OCI-LY7 (cell line): ENCODE data around the gene RPL22. TPM values are rescaled to one million over a fixed set of nuclear protein-coding genes. Genes with fewer than 3 reads are reported as not detected.

Experiments
- BruUV-seq: library from RNA; stranded (reverse); fragments of 400-500 nt; replicated peaks from 2 replicates; lab custom pipeline; 2021; lab: Mats Ljungman, UMichigan
- CTCF ChIA-PET: fragments of 300-600 bp; sonication (Branson Sonifier 250); formaldehyde crosslinking; loops from one replicate; lab custom pipeline; 2022; ENCODE audit warnings: antibody characterized with exemption; ENCODE audit not compliant: unreplicated experiment; lab: Charles Lee
- POLR2A ChIA-PET: fragments of 300-600 bp; sonication (Branson Sonifier 250); formaldehyde crosslinking; loops from one replicate; lab custom pipeline; 2022; ENCODE audit warnings: antibody characterized with exemption; lab: Charles Lee
- DNase-seq: peaks from one replicate; pipeline ENCODE4 v3.0.0-alpha.2; 2015; ENCODE audit warnings: low spot score
- H2AFZ ChIP-seq: fragments of 200-600 bp; sonication (generic), shearing (Covaris generic); 2 replicates; pipeline ENCODE4 v1.6.1; 2014; ENCODE audit warnings: mild to moderate bottlenecking, antibody characterized with exemption, low read length, moderate library complexity
- H3K27ac ChIP-seq: fragments of 200-600 bp; sonication (generic); 2 replicates; pipeline ENCODE4 v1.5.1; 2014; ENCODE audit warnings: mixed run types, low read depth, mild to moderate bottlenecking, moderate library complexity, low read length, inconsistent platforms; ENCODE audit not compliant: poor library complexity, severe bottlenecking
- H3K36me3 ChIP-seq: fragments of 200-600 bp; sonication (generic); 2 replicates; pipeline ENCODE4 v1.6.1; 2014; ENCODE audit warnings: mild to moderate bottlenecking, antibody characterized with exemption, low read length, moderate library complexity, mixed read lengths; ENCODE audit not compliant: insufficient read depth
- H3K4me1 ChIP-seq: fragments of 200-600 bp; sonication (generic); 2 replicates; pipeline ENCODE4 v1.5.1; 2014; ENCODE audit warnings: mild to moderate bottlenecking, low read length; ENCODE audit not compliant: insufficient read depth, poor library complexity, severe bottlenecking
- H3K4me2 ChIP-seq: fragments of 200-600 bp; sonication (generic); 2 replicates; pipeline ENCODE4 v1.6.1; 2014; ENCODE audit warnings: mild to moderate bottlenecking, low read length
- H3K4me3 ChIP-seq: fragments of 200-600 bp; sonication (generic); 2 replicates; pipeline ENCODE4 v1.5.1; 2014; ENCODE audit warnings: mild to moderate bottlenecking, low read depth, low read length; ENCODE audit not compliant: poor library complexity, severe bottlenecking
- H3K79me2 ChIP-seq: fragments of 200-600 bp; sonication (generic); 2 replicates; pipeline ENCODE4 v1.6.1; 2016; ENCODE audit warnings: low read depth, mild to moderate bottlenecking, low read length, moderate library complexity, mixed read lengths; ENCODE audit not compliant: insufficient read depth
- H3K9me2 ChIP-seq: fragments of 200-600 bp; sonication (generic); 2 replicates; pipeline ENCODE4 v1.6.1; 2016; ENCODE audit warnings: mild to moderate bottlenecking, low read length, mixed read lengths; ENCODE audit not compliant: insufficient read depth
- H3K9me3 ChIP-seq: fragments of 200-600 bp; sonication (generic); 2 replicates; pipeline ENCODE4 v1.6.1; 2014; ENCODE audit warnings: mild to moderate bottlenecking, mixed run types, low read length, mixed read lengths
- H4K20me1 ChIP-seq: fragments of 200-600 bp; sonication (generic); 2 replicates; pipeline ENCODE4 v1.6.1; 2014; ENCODE audit warnings: mild to moderate bottlenecking, antibody characterized with exemption, low read length, moderate library complexity, mixed read lengths; ENCODE audit not compliant: insufficient read depth
- EZH2phosphoT487 ChIP-seq: fragments of 200-600 bp; sonication (generic); IDR thresholded peaks from 2 replicates; pipeline ENCODE4 v1.6.1; 2018; ENCODE audit warnings: low read depth, borderline replicate concordance, mild to moderate bottlenecking, mixed run types, antibody characterized with exemption, low read length, moderate library complexity, mixed read lengths
- intact Hi-C: fragments of 100-400 bp; cut with micrococcal nuclease; formaldehyde crosslinking; loops from one replicate; pipeline ENCODE4 v1.10.0; 2022; ENCODE audit not compliant: unreplicated experiment
- total RNA-seq, 2 experiments: library from RNA; depleted of rRNA in 1 of 2; stranded (reverse); fragments of >200 nt in 1 of 2; shearing (Covaris generic) in 1 of 2; gene quantifications; 2 replicates each; pipeline ENCODE4 v1.2.3, GENCODE V29; 2014 to 2022
- TF ChIP-seq, protein P1 (sequence below): fragments of 200-600 bp; sonication (generic); conservative IDR thresholded peaks from 2 replicates; pipeline ENCODE4 v1.5.1; 2014; ENCODE audit warnings: mild to moderate bottlenecking, antibody characterized with exemption, low read length, moderate library complexity, mixed read lengths

Gene RPL22
- total RNA-seq, 2 experiments from 2014 or later, result 249 to 589 TPM

GRCh38 chr1:6234502-6235295 is 35.3 kb upstream of the RPL22 start:
- H3K4me2 ChIP-seq, result peak overlapping the region; percentile 92
- peak overlapping the region; percentile 14 for H3K27ac ChIP-seq
- no peaks in the 10 kb centered on the region for H3K9me2 ChIP-seq
- intact Hi-C loops, result loop anchor here (5.0 kb wide), 2 partner anchors 37 to 158 kb away; partner anchors contain the start of genes ACOT7 and RPL22
- ChIA-PET CTCF (no interaction called here), POLR2A (interaction anchor here (1.0 to 1.5 kb wide), 2 partner anchors 34 to 242 kb away, joined by 3 to 7 read pairs; partner anchors contain the start of gene NPHP4)
- TF ChIP-seq EZH2phosphoT487, result no peak
- TF ChIP-seq, protein P1, sequence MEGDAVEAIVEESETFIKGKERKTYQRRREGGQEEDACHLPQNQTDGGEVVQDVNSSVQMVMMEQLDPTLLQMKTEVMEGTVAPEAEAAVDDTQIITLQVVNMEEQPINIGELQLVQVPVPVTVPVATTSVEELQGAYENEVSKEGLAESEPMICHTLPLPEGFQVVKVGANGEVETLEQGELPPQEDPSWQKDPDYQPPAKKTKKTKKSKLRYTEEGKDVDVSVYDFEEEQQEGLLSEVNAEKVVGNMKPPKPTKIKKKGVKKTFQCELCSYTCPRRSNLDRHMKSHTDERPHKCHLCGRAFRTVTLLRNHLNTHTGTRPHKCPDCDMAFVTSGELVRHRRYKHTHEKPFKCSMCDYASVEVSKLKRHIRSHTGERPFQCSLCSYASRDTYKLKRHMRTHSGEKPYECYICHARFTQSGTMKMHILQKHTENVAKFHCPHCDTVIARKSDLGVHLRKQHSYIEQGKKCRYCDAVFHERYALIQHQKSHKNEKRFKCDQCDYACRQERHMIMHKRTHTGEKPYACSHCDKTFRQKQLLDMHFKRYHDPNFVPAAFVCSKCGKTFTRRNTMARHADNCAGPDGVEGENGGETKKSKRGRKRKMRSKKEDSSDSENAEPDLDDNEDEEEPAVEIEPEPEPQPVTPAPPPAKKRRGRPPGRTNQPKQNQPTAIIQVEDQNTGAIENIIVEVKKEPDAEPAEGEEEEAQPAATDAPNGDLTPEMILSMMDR, result no peak
- H3K36me3 ChIP-seq, result peaks cover 47% of the 10 kb centered on the region
- BruUV-seq, result no TSS peak
- peak overlapping the region; percentile 96 for H3K4me3 ChIP-seq
- H4K20me1 ChIP-seq, result 0 out of 2 replicates have a peak, but pooled peaks cover 11% of the 10 kb centered on the region
- peaks cover 24% of the 10 kb centered on the region for H3K79me2 ChIP-seq
- H3K9me3 ChIP-seq, result no peaks in the 10 kb centered on the region
- peaks cover 20% of the 10 kb centered on the region for H3K4me1 ChIP-seq
- DNase-seq, result peak; percentile 32
- H2AFZ ChIP-seq, result peak overlapping the region; percentile 24; the same call in 1 of the 2 replicates

GRCh38 chr1:6233376-6233775 is 34.0 kb upstream of the RPL22 start:
- peaks cover 24% of the 10 kb centered on the region for H3K79me2 ChIP-seq
- TF ChIP-seq EZH2phosphoT487, result no peak
- TF ChIP-seq, protein P1, result no peak
- no TSS peak for BruUV-seq
- no peaks in the 10 kb centered on the region for H3K9me2 ChIP-seq
- H3K9me3 ChIP-seq, result no peaks in the 10 kb centered on the region
- DNase-seq, result no peak
- ChIA-PET POLR2A (no interaction called here), CTCF (no interaction called here)
- no peak overlapping the region for H3K4me2 ChIP-seq
- H3K4me1 ChIP-seq, result peaks cover 20% of the 10 kb centered on the region
- no peak overlapping the region for H3K4me3 ChIP-seq
- peaks cover 59% of the 10 kb centered on the region for H3K36me3 ChIP-seq
- intact Hi-C loops, result no loop called here
- 0 out of 2 replicates have a peak, but pooled peaks cover 11% of the 10 kb centered on the region for H4K20me1 ChIP-seq
- H3K27ac ChIP-seq, result no peak overlapping the region
- no peak overlapping the region for H2AFZ ChIP-seq

DNA sequence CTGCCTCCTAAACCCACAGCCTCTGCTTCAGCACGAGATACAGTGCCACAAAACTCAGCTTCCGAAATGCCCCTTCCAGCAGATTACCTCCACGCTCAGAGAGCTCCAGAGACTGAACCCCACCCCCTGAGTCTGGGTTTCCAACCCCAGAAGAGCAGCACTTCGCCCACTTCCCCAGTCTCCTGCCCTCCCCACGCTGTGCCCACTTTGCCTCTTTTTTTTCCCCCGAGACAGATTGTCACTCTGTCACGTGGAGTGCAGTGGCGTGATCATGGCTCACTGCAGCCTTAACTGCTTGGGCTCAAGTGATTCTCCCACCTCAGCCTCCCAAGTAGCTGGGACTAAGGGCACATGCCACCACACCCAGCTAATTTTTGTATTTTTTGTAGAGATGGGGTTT is 26.3 kb upstream of the RPL22 start:
- POLR2A ChIA-PET, result no interaction called here

More for the DNA sequence above, 26.3 kb upstream of the RPL22 start:
- DNase-seq, result no peak
- no peak for TF ChIP-seq EZH2phosphoT487
- TF ChIP-seq, protein P1, result no peak
- CTCF ChIA-PET, result no interaction called here
- intact Hi-C loops, result no loop called here
- H3K4me3 ChIP-seq, result no peak overlapping the region
- H4K20me1 ChIP-seq, result 0 out of 2 replicates have a peak, but pooled peaks cover 6% of the 10 kb centered on the region
- no peaks in the 10 kb centered on the region for H3K9me2 ChIP-seq
- H3K9me3 ChIP-seq, result no peaks in the 10 kb centered on the region
- H2AFZ ChIP-seq, result no peak overlapping the region
- BruUV-seq, result no TSS peak
- no peaks in the 10 kb centered on the region for H3K4me1 ChIP-seq
- H3K4me2 ChIP-seq, result no peak overlapping the region
- H3K79me2 ChIP-seq, result no peaks in the 10 kb centered on the region
- peaks cover 97% of the 10 kb centered on the region for H3K36me3 ChIP-seq
- H3K27ac ChIP-seq, result no peak overlapping the region
